A549 (cell line): ENCODE results near the gene CASQ1.

Experiments
- CTCF ChIP-seq: fragments of >200 bp; sonication (Bioruptor Twin); formaldehyde crosslinking; IDR thresholded peaks from 3 replicates; pipeline ENCODE4 v1.5.1; 2016
- EP300 ChIP-seq, 2 experiments: fragments of >200 bp; sonication (Bioruptor Twin); formaldehyde crosslinking; IDR thresholded peaks; 2 replicates in 1 of 2; 3 replicates in 1 of 2; pipeline ENCODE4 v1.6.1; 2016 to 2017
- ESRRA ChIP-seq: fragments of 150-350 bp; IDR thresholded peaks from 2 replicates; pipeline ENCODE4 v1.6.1; 2014; ENCODE audit warnings: mild to moderate bottlenecking, low read length, borderline replicate concordance
- HES2 ChIP-seq: fragments of >200 bp; sonication (Bioruptor Twin); formaldehyde crosslinking; IDR thresholded peaks from 2 replicates; pipeline ENCODE4 v1.6.1; 2016
- JUN ChIP-seq, 2 experiments: fragments of >200 bp; sonication (Bioruptor Twin); formaldehyde crosslinking; IDR thresholded peaks; 2 replicates in 1 of 2; 3 replicates in 1 of 2; pipeline ENCODE4 v1.6.1; 2016 to 2017
- MAFK ChIP-seq: fragments of 450-650 bp; IDR thresholded peaks from 2 replicates; pipeline ENCODE4 v1.6.1; 2014; ENCODE audit not compliant: partially characterized antibody
- PBX3 ChIP-seq: IDR thresholded peaks from 2 replicates; pipeline ENCODE4 v1.6.1; 2012
- RAD21 ChIP-seq, 2 experiments: fragments of >200 bp in 1 of 2; sonication (Bioruptor Twin) in 1 of 2; formaldehyde crosslinking in 1 of 2; IDR thresholded peaks in 1 of 2; conservative IDR thresholded peaks in 1 of 2; 2 replicates in 1 of 2; 3 replicates in 1 of 2; pipeline ENCODE4 v1.6.1; 2012 to 2018; ENCODE audit warnings: inconsistent platforms in 1 of 2
- RFX5 ChIP-seq: fragments of 450-650 bp; IDR thresholded peaks from 2 replicates; pipeline ENCODE4 v1.7.1; 2014; ENCODE audit warnings: antibody characterized with exemption, mild to moderate bottlenecking, moderate library complexity
- SMC3 ChIP-seq: fragments of >200 bp; sonication (Bioruptor Twin); formaldehyde crosslinking; IDR thresholded peaks from 3 replicates; pipeline ENCODE4 v1.6.1; 2018; ENCODE audit warnings: inconsistent platforms
- SREBF2 ChIP-seq: fragments of 450-650 bp; IDR thresholded peaks from 2 replicates; pipeline ENCODE4 v1.6.1; 2014; ENCODE audit warnings: mild to moderate bottlenecking, moderate library complexity
- TP53 ChIP-seq: fragments of 250-450 bp; sonication (Bioruptor Pico); IDR thresholded peaks from 2 replicates; pipeline ENCODE4 v1.5.0; 2021; ENCODE audit warnings: mild to moderate bottlenecking, moderate library complexity

- TF ChIP-seq PBX3 (no peak), CTCF (no peak), MAFK (no peak), SMC3 (no peak), JUN (IDR thresholded peaks at IDR 0.05) (no peak), TP53 (CRISPR knock-in tag) (no peak), RFX5 (no peak), ESRRA (no peak), EP300 (IDR thresholded peaks at IDR 0.05) (no peak), SREBF2 (no peak), RAD21 (conservative IDR thresholded peaks at IDR 0.05 in 1 of 2, IDR thresholded peaks at IDR 0.05 in 1 of 2) (no peak), HES2 (no peak)
Observed at GRCh38 chr1:160214481-160215140, 24.2 kb downstream of the CASQ1 start.
